Naive thymus-derived CD8-positive, alpha-beta T cell (primary cell): ENCODE measurements around the gene MLLT3. TPM values are rescaled to one million over a fixed set of nuclear protein-coding genes. Genes with fewer than 3 reads are reported as not detected.

Experiments used
- ATAC-seq, 2 donors: fragments of 150-1000 bp; cut with Tn5 transposase in 1 of 2; sonication (Bioruptor Pico), chemical (Tn5 transposase) in 1 of 2; 1 replicate in 1 of 2; 2 replicates in 1 of 2; pipeline ENCODE4 v1.10.0; 2021; ENCODE audit warnings: mild to moderate bottlenecking in 2 of 2, moderate library complexity in 2 of 2
- POLR2A ChIA-PET: fragments of 350-600 bp; sonication (Branson Sonifier 250); formaldehyde crosslinking; loops from one replicate; lab custom pipeline; 2021; ENCODE audit warnings: antibody characterized with exemption; lab: Charles Lee
- DNase-seq, 10 donors: peaks; one replicate each; pipeline versions ENCODE4 v3.0.0 to v3.0.0-alpha.2; 2020 to 2022
- H3K27ac Mint-ChIP-seq, 10 donors: one replicate each; pipeline ENCODE4 v1.8.0; 2020 to 2022; ENCODE audit warnings: mild to moderate bottlenecking in 10 of 10, mixed read lengths in 10 of 10, moderate library complexity in 4 of 10, inconsistent platforms in 1 of 10
- H3K27me3 Mint-ChIP-seq, 5 donors: one replicate each; pipeline ENCODE4 v1.8.0; 2021 to 2022; ENCODE audit warnings: mixed read lengths in 5 of 5
- H3K36me3 Mint-ChIP-seq, 3 donors: one replicate each; pipeline ENCODE4 v1.8.0; 2020 to 2022; ENCODE audit warnings: mixed read lengths in 3 of 3, mild to moderate bottlenecking in 2 of 3, inconsistent platforms in 1 of 3
- H3K4me1 Mint-ChIP-seq, 4 donors: one replicate each; pipeline ENCODE4 v1.8.0; 2021 to 2022; ENCODE audit warnings: mixed read lengths in 4 of 4
- H3K4me3 Mint-ChIP-seq, 10 donors: one replicate each; pipeline ENCODE4 v1.8.0; 2020 to 2022; ENCODE audit warnings: mild to moderate bottlenecking in 10 of 10, mixed read lengths in 10 of 10, moderate library complexity in 6 of 10, inconsistent platforms in 1 of 10
- H3K9me3 Mint-ChIP-seq, 9 donors: one replicate each; pipeline ENCODE4 v1.8.0; 2020 to 2022; ENCODE audit warnings: mixed read lengths in 9 of 9, mild to moderate bottlenecking in 3 of 9, inconsistent platforms in 1 of 9, moderate library complexity in 1 of 9
- polyA plus RNA-seq, 3 donors: library from polyadenylated mRNA; unstranded; fragments of 300-500 nt; fragmentation: Illumina TruSeq; gene quantifications; one replicate each; pipeline ENCODE4 v1.2.3, GENCODE V29; 2021
- total RNA-seq, 8 experiments: library from RNA in 2 of 8; stranded (reverse) in 2 of 8; gene quantifications; one replicate each; pipeline ENCODE4 v1.2.3 and lab custom pipeline; 2021 to 2026

The MLLT3 gene
- total and polyA plus RNA-seq, 5 experiments from 2014 or later = 28.0 to 73.0 (median 42.9) TPM

GRCh38 chr9:20623748-20624124, 1.4 kb upstream of the MLLT3 start:
- Mint-ChIP-seq H3K4me1 (peaks cover 25 to 41% (median 35%) of the 10 kb centered on the region in 4 donors), H3K27me3 (no peaks in the 10 kb centered on the region), H3K9me3 (no peaks in the 10 kb centered on the region), H3K36me3 (peaks cover 0 to 4% (median 0%) of the 10 kb centered on the region in 3 donors), H3K4me3 (peak overlapping the region; percentile 91 to 100 (median 97)), H3K27ac (peak overlapping the region; percentile 86 to 99 (median 97))
- ATAC-seq (no peak), DNase-seq (no peak)
- POLR2A ChIA-PET = interaction anchor here (1.6 kb wide), 1 partner anchor 318 kb away, joined by 5 read pairs; no protein-coding TSS in a partner anchor

GRCh38 chr9:20623021-20623747, 885 bp upstream of the MLLT3 start:
- Mint-ChIP-seq H3K27me3 (no peaks in the 10 kb centered on the region), H3K36me3 (peaks cover 0 to 4% (median 0%) of the 10 kb centered on the region in 3 donors), H3K4me1 (peaks cover 26 to 47% (median 41%) of the 10 kb centered on the region in 4 donors), H3K27ac (peak overlapping the region; percentile 86 to 99 (median 97)), H3K9me3 (no peaks in the 10 kb centered on the region), H3K4me3 (peak overlapping the region; percentile 91 to 100 (median 97))
- POLR2A ChIA-PET = interaction anchor here (0.5 to 2.2 kb wide), 14 partner anchors 13 to 1393 kb away, joined by 3 to 43 read pairs (median 5); partner anchors contain the start of genes DENND4C, FOCAD, HACD4 and KLHL9
- DNase-seq (peak; percentile 34 to 76 (median 56)), ATAC-seq (peak; percentile 18 to 22)

- DNase-seq (peak in 9 of 10 donors; percentile 61 to 92 (median 73)), ATAC-seq (peak; percentile 29 to 33)
- Mint-ChIP-seq H3K36me3 (peaks cover 0 to 4% (median 2%) of the 10 kb centered on the region in 3 donors), H3K27ac (peak overlapping the region; percentile 86 to 99 (median 98)), H3K27me3 (no peaks in the 10 kb centered on the region), H3K4me3 (peak overlapping the region; percentile 91 to 100 (median 97)), H3K4me1 (peaks cover 29 to 57% (median 52%) of the 10 kb centered on the region in 4 donors), H3K9me3 (no peaks in the 10 kb centered on the region)
- POLR2A ChIA-PET = interaction anchor here (0.6 to 2.2 kb wide), 27 partner anchors 9 to 1391 kb away, joined by 3 to 43 read pairs (median 5); partner anchors contain the start of genes DENND4C, FOCAD, HACD4 and KLHL9
Observed at GRCh38 chr9:20621471-20622329, 599 bp downstream of the MLLT3 start.

- peak; percentile 15 to 23 for ATAC-seq
- POLR2A ChIA-PET = interaction anchor here (0.6 to 2.2 kb wide), 15 partner anchors 8 to 300 kb away, joined by 3 to 43 read pairs (median 5); partner anchors contain the start of gene FOCAD
Observed at GRCh38 chr9:20620650-20621470, 1.4 kb downstream of the MLLT3 start.

GRCh38 chr9:20619487-20620200, 2.7 kb downstream of the MLLT3 start:
- Mint-ChIP-seq H3K9me3 (no peaks in the 10 kb centered on the region), H3K36me3 (peaks cover 0 to 4% (median 2%) of the 10 kb centered on the region in 3 donors), H3K27me3 (no peaks in the 10 kb centered on the region), H3K4me1 (peaks cover 28 to 68% (median 60%) of the 10 kb centered on the region in 4 donors), H3K4me3 (peak overlapping the region; percentile 82 to 100 (median 92)), H3K27ac (peak overlapping the region; percentile 86 to 99 (median 95))
- DNase-seq (peak in 7 of 10 donors; percentile 22 to 42 (median 34)), ATAC-seq (no peak)
- POLR2A ChIA-PET = interaction anchor here (0.8 to 1.1 kb wide), 2 partner anchors 65 to 694 kb away, joined by 3 to 11 read pairs; partner anchors contain the start of gene FOCAD

More at GRCh38 chr9:20620650-20621470, 1.4 kb downstream of the MLLT3 start:
- peaks cover 29 to 63% (median 57%) of the 10 kb centered on the region in 4 donors for H3K4me1 Mint-ChIP-seq
- peak overlapping the region; percentile 91 to 100 (median 97) for H3K4me3 Mint-ChIP-seq
- no peaks in the 10 kb centered on the region for H3K27me3 Mint-ChIP-seq
- peak overlapping the region; percentile 86 to 99 (median 98) for H3K27ac Mint-ChIP-seq
- peaks cover 0 to 4% (median 2%) of the 10 kb centered on the region in 3 donors for H3K36me3 Mint-ChIP-seq
- DNase-seq = peak; percentile 46 to 82 (median 68)
- H3K9me3 Mint-ChIP-seq = no peaks in the 10 kb centered on the region

GRCh38 chr9:20618361-20618802, 3.9 kb downstream of the MLLT3 start:
- DNase-seq (no peak), ATAC-seq (no peak)
- Mint-ChIP-seq H3K36me3 (peaks cover 0 to 6% (median 4%) of the 10 kb centered on the region in 3 donors), H3K27me3 (no peaks in the 10 kb centered on the region), H3K4me3 (peak overlapping the region; percentile 31 to 100 (median 72)), H3K4me1 (peaks cover 18 to 60% (median 55%) of the 10 kb centered on the region in 4 donors), H3K27ac (peak overlapping the region in 9 of 10 donors; percentile 32 to 99 (median 91)), H3K9me3 (no peaks in the 10 kb centered on the region)
- POLR2A ChIA-PET = interaction anchor here (1.4 kb wide), 1 partner anchor 66 kb away, joined by 4 read pairs; no protein-coding TSS in a partner anchor

GRCh38 chr9:20616808-20617207, 5.5 kb downstream of the MLLT3 start:
- DNase-seq (no peak), ATAC-seq (no peak)
- H3K36me3 Mint-ChIP-seq = peaks cover 0 to 6% (median 4%) of the 10 kb centered on the region in 3 donors
- H3K9me3 Mint-ChIP-seq = no peaks in the 10 kb centered on the region
- H3K27ac Mint-ChIP-seq = peak overlapping the region in 9 of 10 donors; percentile 7 to 70 (median 47)
- peaks cover 21 to 75% (median 67%) of the 10 kb centered on the region in 4 donors for H3K4me1 Mint-ChIP-seq
- no peaks in the 10 kb centered on the region for H3K27me3 Mint-ChIP-seq
- POLR2A ChIA-PET = interaction anchor here (0.8 kb wide), 1 partner anchor 79 kb away, joined by 3 read pairs; no protein-coding TSS in a partner anchor
- peak overlapping the region in 2 of 10 donors; percentile 13 to 20 for H3K4me3 Mint-ChIP-seq

GRCh38 chr9:20614602-20615216, 7.6 kb downstream of the MLLT3 start:
- Mint-ChIP-seq H3K4me3 (peak overlapping the region in 1 of 10 donors; percentile 39), H3K4me1 (peaks cover 15 to 84% (median 76%) of the 10 kb centered on the region in 4 donors), H3K27ac (peak overlapping the region in 6 of 10 donors; percentile 0 to 60 (median 20)), H3K9me3 (no peaks in the 10 kb centered on the region), H3K36me3 (peaks cover 0 to 6% (median 0%) of the 10 kb centered on the region in 3 donors), H3K27me3 (no peaks in the 10 kb centered on the region)
- DNase-seq = no peak
- ATAC-seq = no peak
- POLR2A ChIA-PET = interaction anchor here (0.8 to 0.9 kb wide), 2 partner anchors 35 to 207 kb away, joined by 3 read pairs; no protein-coding TSS in a partner anchor

GRCh38 chr9:20611691-20612287, 10.5 kb downstream of the MLLT3 start:
- peak overlapping the region in 2 of 10 donors; percentile 1 to 18 for H3K4me3 Mint-ChIP-seq
- H3K27ac Mint-ChIP-seq = peak overlapping the region in 5 of 10 donors; percentile 1 to 35 (median 18)
- POLR2A ChIA-PET = interaction anchor here (0.8 kb wide), 1 partner anchor 10 kb away, joined by 5 read pairs; the partner anchor contains the start of gene MLLT3
- H3K4me1 Mint-ChIP-seq = peaks cover 7 to 79% (median 75%) of the 10 kb centered on the region in 4 donors
- no peaks in the 10 kb centered on the region for H3K9me3 Mint-ChIP-seq
- H3K36me3 Mint-ChIP-seq = peaks cover 0 to 4% (median 0%) of the 10 kb centered on the region in 3 donors
- no peaks in the 10 kb centered on the region for H3K27me3 Mint-ChIP-seq
- no peak for DNase-seq
- peak; percentile 70 to 76 for ATAC-seq

- ATAC-seq = no peak
- Mint-ChIP-seq H3K27ac (peak overlapping the region in 3 of 10 donors; percentile 4 to 58 (median 37)), H3K36me3 (peaks cover 0 to 4% (median 0%) of the 10 kb centered on the region in 3 donors), H3K4me1 (peaks cover 13 to 82% (median 77%) of the 10 kb centered on the region in 4 donors), H3K27me3 (no peaks in the 10 kb centered on the region), H3K9me3 (no peaks in the 10 kb centered on the region), H3K4me3 (peak overlapping the region in 1 of 10 donors; percentile 3)
- POLR2A ChIA-PET = interaction anchor here (1.8 kb wide), 1 partner anchor 12 kb away, joined by 9 read pairs; the partner anchor contains the start of gene MLLT3
- no peak for DNase-seq
Observed at GRCh38 chr9:20610591-20610990, 11.7 kb downstream of the MLLT3 start.
